ENCODE measurements around the gene PNPLA2.
A peak's percentile ranks its signal among the peaks of the same experiment; 100 is the strongest.

PNPLA2 gene

GRCh38 chr11:860234-861104 lies 41.8 kb downstream of the PNPLA2 start:
- no peak for DNase-seq (ENCODE audit: low spot score)

DNA sequence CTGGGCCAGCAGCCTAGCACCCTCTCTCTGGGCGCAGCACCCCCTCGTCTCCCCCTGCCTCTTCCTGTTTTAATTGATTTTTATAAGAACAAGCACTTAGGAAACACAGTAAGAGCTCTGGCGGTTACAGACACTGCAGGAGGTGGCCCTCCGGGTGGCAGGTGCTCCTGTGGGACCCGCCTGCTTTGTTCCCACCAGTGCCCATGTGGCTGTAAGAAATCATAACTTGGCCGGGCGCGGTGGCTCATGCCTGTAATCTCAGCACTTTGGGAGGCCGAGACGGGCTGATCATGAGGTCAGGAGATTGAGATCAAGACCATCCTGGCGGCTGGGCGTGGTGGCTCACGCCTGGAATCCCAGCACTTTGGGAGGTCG lies 42.4 kb downstream of the PNPLA2 start:
- DNase-seq (ENCODE audit: low spot score), result no peak

- DNase-seq (ENCODE audit: low spot score), result peak; percentile 64
Observed at GRCh38 chr11:862081-862661, 43.5 kb downstream of the PNPLA2 start.

GRCh38 chr11:862696-863022 lies 43.9 kb downstream of the PNPLA2 start:
- DNase-seq (ENCODE audit: low spot score), result no peak

- no peak for DNase-seq (ENCODE audit: low spot score)
Observed at GRCh38 chr11:863023-863909, 44.6 kb downstream of the PNPLA2 start.

DNA sequence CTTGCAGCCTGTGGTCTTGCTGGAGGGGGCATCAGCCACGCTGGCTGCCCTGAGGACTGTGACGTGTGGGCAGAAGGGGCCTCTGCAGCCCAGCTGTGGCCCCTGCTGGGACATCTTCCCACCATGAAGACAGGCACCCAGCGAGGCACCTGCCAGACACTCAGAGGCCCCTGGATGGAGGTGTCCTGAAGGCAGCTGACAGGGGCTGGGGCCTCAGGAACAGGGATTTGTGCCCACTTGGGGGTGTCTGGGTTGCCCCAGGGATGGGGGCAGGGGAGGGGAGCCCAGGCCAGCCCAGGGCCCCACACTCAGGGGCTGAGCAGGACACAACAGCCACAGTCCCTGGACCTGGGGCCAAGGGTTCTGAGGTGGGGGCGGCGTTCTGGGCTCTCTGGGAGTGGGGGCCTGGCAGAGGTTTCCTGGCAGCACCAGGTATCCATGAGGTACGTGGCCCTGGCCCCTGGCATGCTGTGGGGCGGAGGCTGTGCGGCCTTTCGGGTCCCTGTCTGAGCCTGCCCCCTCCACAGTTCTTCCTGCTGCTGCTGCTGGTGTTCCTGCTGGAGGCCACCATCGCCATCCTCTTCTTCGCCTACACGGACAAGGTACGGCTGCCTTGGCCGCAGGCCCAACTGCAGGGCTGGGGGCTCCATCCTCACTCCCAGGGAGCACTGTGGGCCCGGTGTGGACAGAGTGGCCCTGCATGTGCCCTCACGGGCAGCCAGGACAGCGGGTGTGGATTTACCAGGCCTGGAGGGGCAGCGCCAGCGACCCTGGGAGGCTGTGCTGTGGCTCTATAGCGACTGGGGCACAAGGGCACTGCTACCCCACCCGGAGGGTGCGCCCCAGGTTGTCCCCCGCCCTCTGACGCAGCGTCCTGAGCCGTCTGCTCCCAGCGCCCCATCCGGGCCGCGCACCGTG lies 45.5 kb downstream of the PNPLA2 start:
- no peak for DNase-seq (ENCODE audit: low spot score)

DNA sequence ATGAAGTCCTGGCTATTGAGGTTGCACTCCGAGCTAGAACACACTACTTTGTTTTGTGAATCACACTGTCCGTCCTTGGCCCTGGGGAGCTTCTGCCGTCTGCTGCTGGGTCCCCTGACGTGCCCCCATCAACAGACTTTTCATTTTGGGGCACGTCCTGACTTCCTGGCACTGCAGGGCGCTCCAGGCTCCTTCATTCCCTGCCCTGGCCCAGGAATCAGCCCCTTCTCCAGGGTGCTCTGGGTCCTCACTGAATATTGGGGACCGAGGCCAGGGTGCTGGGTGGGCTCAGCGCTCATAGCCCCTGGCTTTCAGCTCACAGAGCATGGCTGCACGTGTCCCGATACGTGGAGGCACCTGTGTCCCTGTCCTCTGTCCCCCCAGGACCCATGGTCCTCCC lies 46.2 kb downstream of the PNPLA2 start:
- DNase-seq (ENCODE audit: low spot score), result no peak

- DNase-seq (ENCODE audit: low spot score), result no peak
Observed at GRCh38 chr11:865462-866430, 47.0 kb downstream of the PNPLA2 start.

- DNase-seq (ENCODE audit: low spot score), result no peak
Observed at GRCh38 chr11:866481-866880, 47.8 kb downstream of the PNPLA2 start.

- DNase-seq (ENCODE audit: low spot score), result no peak
Observed at GRCh38 chr11:867856-868358, 49.2 kb downstream of the PNPLA2 start.

DNA sequence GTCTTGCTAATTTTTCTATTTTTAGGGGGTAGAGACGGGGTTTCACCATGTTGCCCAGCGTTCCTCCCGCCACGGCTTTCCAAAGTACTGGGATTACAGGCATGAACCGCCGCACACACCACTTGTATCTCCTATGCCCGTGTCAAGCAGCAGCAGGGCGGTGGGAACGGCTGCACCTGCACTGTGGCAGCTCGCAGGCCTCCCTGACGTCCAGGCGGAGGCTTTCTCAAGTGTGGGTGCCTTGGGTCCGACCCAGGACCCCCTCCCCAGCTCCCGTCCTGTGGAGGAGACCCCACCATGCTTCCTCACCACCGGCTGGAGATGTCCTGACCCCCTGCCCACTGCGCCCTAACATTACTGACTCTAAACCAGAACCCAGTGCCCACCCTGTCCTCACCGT lies 49.7 kb downstream of the PNPLA2 start:
- no peak for DNase-seq (ENCODE audit: low spot score)

GRCh38 chr11:868802-869201 lies 50.1 kb downstream of the PNPLA2 start:
- DNase-seq (ENCODE audit: low spot score), result no peak

- no peak for DNase-seq (ENCODE audit: low spot score)
Observed at GRCh38 chr11:869399-870126, 50.8 kb downstream of the PNPLA2 start.

GRCh38 chr11:870127-870413 lies 51.4 kb downstream of the PNPLA2 start:
- DNase-seq (ENCODE audit: low spot score), result peak; percentile 78

DNA sequence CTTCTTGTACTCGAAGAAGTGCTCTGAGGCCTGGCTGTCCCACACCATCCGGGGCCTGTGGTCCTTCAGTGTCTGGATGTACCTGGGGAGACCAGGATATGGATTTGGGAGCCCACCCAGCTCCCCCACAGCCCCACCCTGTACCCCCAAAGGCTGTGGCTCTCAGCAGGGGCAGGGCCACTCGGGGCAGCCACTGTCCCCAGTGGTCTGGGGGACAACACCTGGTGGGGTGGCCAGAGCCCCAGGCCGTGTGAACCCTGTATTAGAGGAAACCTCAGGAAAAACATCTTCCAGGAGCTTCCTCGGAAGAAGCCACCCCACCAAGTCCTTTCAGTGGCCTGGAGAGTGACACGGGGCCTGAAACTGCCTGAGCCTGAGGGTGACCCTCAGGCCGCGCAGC lies 51.7 kb downstream of the PNPLA2 start:
- no peak for DNase-seq (ENCODE audit: low spot score)

DNA sequence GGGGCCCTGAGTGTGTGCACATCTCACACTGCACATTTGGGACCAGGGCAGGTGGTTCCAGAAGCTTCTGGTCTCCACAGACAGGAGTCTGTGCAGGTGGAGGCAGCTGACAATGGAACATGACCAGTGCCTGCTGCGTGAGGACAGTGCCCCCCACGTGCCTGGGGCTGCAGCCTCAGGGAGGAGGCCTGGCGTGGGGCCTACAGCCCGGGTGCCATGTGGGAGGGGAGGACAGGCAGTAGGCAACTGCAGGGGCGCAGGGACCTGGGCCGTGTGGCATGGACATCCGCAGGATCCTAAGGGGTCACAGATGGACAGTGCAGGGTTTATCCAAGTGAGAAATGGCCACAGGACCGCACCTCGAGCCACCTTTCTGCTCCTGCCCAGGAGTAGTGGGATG lies 52.8 kb downstream of the PNPLA2 start:
- DNase-seq (ENCODE audit: low spot score), result no peak

DNA sequence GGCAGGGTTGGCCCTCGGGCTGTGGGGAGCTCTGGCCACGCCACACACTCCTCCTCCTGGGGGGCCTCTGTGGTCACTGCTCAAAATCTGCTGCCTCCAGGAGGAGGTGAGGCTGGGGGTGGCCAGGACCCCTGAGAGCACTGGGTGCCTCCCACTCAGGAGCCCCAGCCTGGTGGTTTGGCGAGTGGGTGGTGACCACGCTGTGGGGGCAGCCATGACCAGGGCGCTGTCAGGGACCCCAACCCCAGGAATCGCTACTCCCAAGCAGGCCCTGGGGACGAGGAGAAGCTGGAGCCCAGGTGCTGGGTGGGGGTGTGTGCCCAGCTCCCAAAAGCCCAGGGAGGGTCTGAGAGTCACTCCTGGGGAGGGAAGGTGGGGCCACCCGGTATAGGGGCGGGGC lies 54.1 kb downstream of the PNPLA2 start:
- no peak for DNase-seq (ENCODE audit: low spot score)

DNA sequence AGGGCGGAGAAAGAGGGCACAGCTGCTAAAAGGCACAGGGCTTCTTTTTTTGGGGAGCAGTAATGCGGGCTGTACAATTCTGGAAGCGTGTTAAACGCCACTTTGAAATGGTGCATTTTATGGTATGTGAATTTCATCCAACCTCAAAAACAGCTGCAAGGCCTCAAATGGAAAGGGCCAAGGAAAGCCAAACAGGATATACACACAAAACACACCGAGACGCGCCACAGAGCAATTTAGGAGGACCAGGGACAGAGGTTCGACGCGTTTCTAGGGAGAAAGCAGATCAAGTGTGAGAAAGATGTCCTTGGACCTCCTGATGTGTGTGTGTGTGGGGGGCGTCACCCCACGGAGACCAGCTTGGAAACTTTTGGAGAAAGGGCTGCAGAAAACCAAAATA lies 55.0 kb downstream of the PNPLA2 start:
- no peak for DNase-seq (ENCODE audit: low spot score)
